Measurements from ENCODE around the gene ZNF777.

ZNF777 gene

GRCh38 chr7:149432121-149432691 lies 28.7 kb downstream of the ZNF777 start:
- Histone ChIP-seq H4K20me1 (ENCODE audit: insufficient read depth, low read length) (no peaks in the 10 kb centered on the region), H3K27ac (ENCODE audit: low read length) (no peak overlapping the region), H3K79me2 (ENCODE audit: low read length) (peaks cover 4% of the 10 kb centered on the region; the same call in 1 of the 2 replicates), H2AFZ (ENCODE audit: low read depth, low read length) (no peak overlapping the region), H3K4me3 (ENCODE audit: low read length) (no peak overlapping the region), H3K9ac (ENCODE audit: low read length) (no peak overlapping the region), H3K4me1 (ENCODE audit: low read length) (peaks cover 14% of the 10 kb centered on the region), H3K27me3 (ENCODE audit: low read depth, low read length) (no peaks in the 10 kb centered on the region), H3K36me3 (replicated peaks; ENCODE audit: low read depth, low read length) (peaks cover 29% of the 10 kb centered on the region), H3K9me3 (ENCODE audit: insufficient read depth, low read length) (no peaks in the 10 kb centered on the region), H3K4me2 (ENCODE audit: low read length) (no peak overlapping the region)
- TF ChIP-seq EZH2phosphoT487 (IDR thresholded peaks at IDR 0.05; ENCODE audit: low read depth) (no peak), CTCF (IDR thresholded peaks at IDR 0.05; ENCODE audit: low read depth, low read length) (no peak)

- Histone ChIP-seq H3K79me2 (ENCODE audit: low read length) (peaks cover 4% of the 10 kb centered on the region; the same call in 1 of the 2 replicates), H3K4me1 (ENCODE audit: low read length) (peaks cover 14% of the 10 kb centered on the region), H3K9ac (ENCODE audit: low read length) (no peak overlapping the region), H3K27me3 (ENCODE audit: low read depth, low read length) (no peaks in the 10 kb centered on the region), H2AFZ (ENCODE audit: low read depth, low read length) (no peak overlapping the region), H3K4me3 (ENCODE audit: low read length) (no peak overlapping the region), H4K20me1 (ENCODE audit: insufficient read depth, low read length) (no peaks in the 10 kb centered on the region), H3K36me3 (replicated peaks; ENCODE audit: low read depth, low read length) (peaks cover 29% of the 10 kb centered on the region), H3K9me3 (ENCODE audit: insufficient read depth, low read length) (no peaks in the 10 kb centered on the region), H3K27ac (ENCODE audit: low read length) (no peak overlapping the region), H3K4me2 (ENCODE audit: low read length) (no peak overlapping the region)
- TF ChIP-seq EZH2phosphoT487 (IDR thresholded peaks at IDR 0.05; ENCODE audit: low read depth) (no peak), CTCF (IDR thresholded peaks at IDR 0.05; ENCODE audit: low read depth, low read length) (no peak)
Observed at GRCh38 chr7:149431486-149432120, 29.3 kb downstream of the ZNF777 start.

- H3K27me3 ChIP-seq (ENCODE audit: low read depth, low read length), result no peaks in the 10 kb centered on the region
- peak overlapping the region; percentile 49 for H3K4me2 ChIP-seq (ENCODE audit: low read length)
- peaks cover 4% of the 10 kb centered on the region; the same call in 1 of the 2 replicates for H3K79me2 ChIP-seq (ENCODE audit: low read length)
- no peaks in the 10 kb centered on the region for H4K20me1 ChIP-seq (ENCODE audit: insufficient read depth, low read length)
- H3K36me3 ChIP-seq (replicated peaks; ENCODE audit: low read depth, low read length), result peaks cover 29% of the 10 kb centered on the region
- H3K27ac ChIP-seq (ENCODE audit: low read length), result peak overlapping the region; percentile 67
- H3K4me3 ChIP-seq (ENCODE audit: low read length), result no peak overlapping the region
- peaks cover 14% of the 10 kb centered on the region for H3K4me1 ChIP-seq (ENCODE audit: low read length)
- TF ChIP-seq EZH2phosphoT487 (IDR thresholded peaks at IDR 0.05; ENCODE audit: low read depth), result no peak
- TF ChIP-seq CTCF (IDR thresholded peaks at IDR 0.05; ENCODE audit: low read depth, low read length), result no peak
- no peak overlapping the region for H2AFZ ChIP-seq (ENCODE audit: low read depth, low read length)
- no peaks in the 10 kb centered on the region for H3K9me3 ChIP-seq (ENCODE audit: insufficient read depth, low read length)
- no peak overlapping the region; the same call in 1 of the 2 replicates for H3K9ac ChIP-seq (ENCODE audit: low read length)
Observed at GRCh38 chr7:149430192-149430591, 30.7 kb downstream of the ZNF777 start.

DNA sequence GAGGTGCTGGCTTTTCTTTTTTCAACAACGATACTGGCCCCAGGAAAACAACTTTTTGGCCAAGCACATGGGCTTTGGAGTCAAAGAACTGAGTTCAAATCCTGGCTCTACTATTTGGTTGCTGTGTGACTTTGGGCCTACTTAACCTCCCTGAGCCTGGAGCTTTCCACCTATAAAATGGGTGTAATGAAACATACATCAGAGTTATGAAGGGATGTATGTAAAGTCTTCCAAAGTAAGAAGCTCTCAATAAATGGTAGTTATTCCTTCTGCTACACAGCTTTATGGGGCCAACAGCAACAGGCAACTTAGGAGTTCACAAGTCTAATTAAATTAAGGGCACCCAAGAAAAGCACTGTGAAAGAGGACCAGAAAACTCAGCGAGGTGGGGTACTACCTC lies 33.0 kb downstream of the ZNF777 start:
- H3K4me2 ChIP-seq (ENCODE audit: low read length), result no peak overlapping the region
- no peak for TF ChIP-seq CTCF (IDR thresholded peaks at IDR 0.05; ENCODE audit: low read depth, low read length)
- no peak for TF ChIP-seq EZH2phosphoT487 (IDR thresholded peaks at IDR 0.05; ENCODE audit: low read depth)
- peaks cover 14% of the 10 kb centered on the region for H3K4me1 ChIP-seq (ENCODE audit: low read length)
- peaks cover 15% of the 10 kb centered on the region for H3K36me3 ChIP-seq (replicated peaks; ENCODE audit: low read depth, low read length)
- no peak overlapping the region for H3K27ac ChIP-seq (ENCODE audit: low read length)
- H4K20me1 ChIP-seq (ENCODE audit: insufficient read depth, low read length), result no peaks in the 10 kb centered on the region
- no peaks in the 10 kb centered on the region for H3K9me3 ChIP-seq (ENCODE audit: insufficient read depth, low read length)
- no peak overlapping the region for H2AFZ ChIP-seq (ENCODE audit: low read depth, low read length)
- no peak overlapping the region for H3K4me3 ChIP-seq (ENCODE audit: low read length)
- peaks cover 4% of the 10 kb centered on the region; the same call in 1 of the 2 replicates for H3K79me2 ChIP-seq (ENCODE audit: low read length)
- no peak overlapping the region for H3K9ac ChIP-seq (ENCODE audit: low read length)
- no peaks in the 10 kb centered on the region for H3K27me3 ChIP-seq (ENCODE audit: low read depth, low read length)

All from OCI-LY3 (cell line).